Liver (tissue), 3 donors: ENCODE measurements around the gene UBA52.

ENCODE experiments used
- CTCF ChIP-seq: fragments of 150-350 bp; IDR thresholded peaks from 2 replicates; pipeline ENCODE4 v1.5.1; 2017; ENCODE audit warnings: improper control_type of control experiment, low read depth, low read length; ENCODE audit not compliant: missing input control
- MAX ChIP-seq: IDR thresholded peaks from 2 replicates; pipeline ENCODE4 v1.6.1; 2016; ENCODE audit warnings: antibody characterized with exemption
- REST ChIP-seq: IDR thresholded peaks from 2 replicates; pipeline ENCODE4 v1.6.1; 2016; ENCODE audit warnings: antibody characterized with exemption, mild to moderate bottlenecking
- RXRA ChIP-seq, 2 donors: IDR thresholded peaks; 2 replicates each; pipeline ENCODE4 v1.6.1; 2017 to 2018; ENCODE audit warnings: antibody characterized with exemption in 2 of 2, mild to moderate bottlenecking in 1 of 2
- ZBTB33 ChIP-seq: IDR thresholded peaks from 2 replicates; pipeline ENCODE4 v1.6.1; 2016; ENCODE audit warnings: antibody characterized with exemption
- donor health status: healthy.
- donor health status: healthy.

GRCh38 chr19:18526316-18526715, 45.3 kb upstream of the UBA52 start:
- TF ChIP-seq CTCF (no peak), REST (no peak), MAX (no peak), ZBTB33 (no peak), RXRA (IDR thresholded peaks at IDR 0.05) (no peak)
